Gastrocnemius medialis (tissue), 4 donors: Measurements from ENCODE around the gene PSAT1. TPM values are rescaled to one million over a fixed set of nuclear protein-coding genes. Genes with fewer than 3 reads are reported as not detected.
A peak's percentile ranks its signal among the peaks of the same experiment; 100 is the strongest.

Experiments used
- ATAC-seq, 2 donors: fragments of 150-250 bp; one replicate each; pipeline ENCODE4 v1.9.1; 2016
- DNase-seq, 2 donors: peaks; one replicate each; pipeline ENCODE4 v3.0.0-alpha.2; 2019
- H3K27ac ChIP-seq, 4 donors: fragments of 200-600 bp; sonication (generic); 1 replicate in 1 of 4; 2 replicates in 3 of 4; pipeline ENCODE4 v1.5.1; 2016 to 2018; ENCODE audit warnings: mild to moderate bottlenecking in 2 of 4, moderate library complexity in 1 of 4
- H3K27me3 ChIP-seq, 3 donors: fragments of 200-600 bp; sonication (generic) in 2 of 3; 1 replicate in 1 of 3; 2 replicates in 2 of 3; pipeline versions ENCODE4 v1.5.1 to v1.6.0; 2016 to 2019; ENCODE audit warnings: mild to moderate bottlenecking in 1 of 3, moderate library complexity in 1 of 3
- H3K36me3 ChIP-seq, 2 donors: fragments of 200-600 bp; sonication (generic) in 1 of 2; one replicate each; pipeline ENCODE4 v1.5.1; 2017 to 2018
- H3K4me1 ChIP-seq, 2 donors: fragments of 200-600 bp; sonication (generic) in 1 of 2; one replicate each; pipeline ENCODE4 v1.5.1; 2016 to 2017; ENCODE audit warnings: mild to moderate bottlenecking in 2 of 2
- H3K4me3 ChIP-seq, 4 donors: fragments of 200-600 bp; sonication (generic) in 3 of 4; 1 replicate in 1 of 4; 2 replicates in 3 of 4; pipeline ENCODE4 v1.5.1; 2016 to 2019; ENCODE audit warnings: mild to moderate bottlenecking in 2 of 4
- H3K9me3 ChIP-seq, 3 donors: fragments of 200-600 bp; sonication (generic) in 2 of 3; 1 replicate in 1 of 3; 2 replicates in 2 of 3; pipeline ENCODE4 v1.5.1; 2016 to 2019
- CTCF ChIP-seq, 5 experiments: fragments of 450-650 bp in 3 of 5; fragments of 200-600 bp in 2 of 5; sonication (generic) in 2 of 5; IDR thresholded peaks in 4 of 5; conservative IDR thresholded peaks in 1 of 5; 1 replicate in 4 of 5; 2 replicates in 1 of 5; pipeline ENCODE4 v1.5.1; 2016 to 2019; ENCODE audit warnings: antibody characterized with exemption in 5 of 5, mild to moderate bottlenecking in 3 of 5, moderate library complexity in 3 of 5
- POLR2A ChIP-seq, 2 donors: fragments of 450-650 bp; IDR thresholded peaks; one replicate each; pipeline ENCODE4 v1.6.1; 2017; ENCODE audit warnings: antibody characterized with exemption in 2 of 2, mild to moderate bottlenecking in 2 of 2, moderate library complexity in 2 of 2
- in situ Hi-C, 4 donors: fragments of 200-750 bp; cut with MboI; loops; one replicate each; pipeline versions ENCODE4 v1.15.0 to v1.8.0; 2017; ENCODE audit warnings: low sequenced_read_pairs in 4 of 4
- intact Hi-C: fragments of 100-400 bp; cut with DNase I; formaldehyde crosslinking; loops from one replicate; pipeline ENCODE4 v1.15.1; 2023; ENCODE audit warnings: low total_unique reads
- total RNA-seq, 4 donors: library from RNA; depleted of rRNA; stranded (reverse); fragments of >200 nt; gene quantifications; one replicate each; pipeline versions ENCODE4 v1.1.0 to v1.2.3, GENCODE V29; 2016

The PSAT1 gene
- total RNA-seq, 4 donors from 2014 or later, result 0.33 to 0.52 TPM; not detected in 2

GRCh38 chr9:78294290-78295176 is 2.4 kb upstream of the PSAT1 start:
- peaks cover 12 to 14% of the 10 kb centered on the region in 2 donors for H3K4me1 ChIP-seq
- DNase-seq (no peak), ATAC-seq (no peak)
- H3K27me3 ChIP-seq, result peaks cover 27 to 32% (median 31%) of the 10 kb centered on the region in 3 donors
- H3K36me3 ChIP-seq, result no peaks in the 10 kb centered on the region
- intact Hi-C loops, result no loop called here
- TF ChIP-seq POLR2A (IDR thresholded peaks at IDR 0.05), result no peak
- no peak for TF ChIP-seq CTCF (IDR thresholded peaks at IDR 0.05 in 4 of 5, conservative IDR thresholded peaks at IDR 0.05 in 1 of 5)
- no peak overlapping the region for H3K4me3 ChIP-seq
- H3K9me3 ChIP-seq, result no peaks in the 10 kb centered on the region
- in situ Hi-C loops, result no loop called here
- no peak overlapping the region for H3K27ac ChIP-seq

- intact Hi-C loops, result no loop called here
- Histone ChIP-seq H3K36me3 (no peaks in the 10 kb centered on the region), H3K4me3 (no peak overlapping the region), H3K27ac (no peak overlapping the region), H3K27me3 (peaks cover 34 to 39% (median 37%) of the 10 kb centered on the region in 3 donors), H3K4me1 (peaks cover 12 to 14% of the 10 kb centered on the region in 2 donors), H3K9me3 (no peaks in the 10 kb centered on the region)
- DNase-seq (no peak), ATAC-seq (no peak)
- in situ Hi-C loops, result no loop called here
- TF ChIP-seq CTCF (IDR thresholded peaks at IDR 0.05 in 4 of 5, conservative IDR thresholded peaks at IDR 0.05 in 1 of 5) (no peak), POLR2A (IDR thresholded peaks at IDR 0.05) (no peak)
Measured at GRCh38 chr9:78295177-78295575, 1.7 kb upstream of the PSAT1 start.

- DNase-seq, result no peak
- peaks cover 37 to 44% (median 40%) of the 10 kb centered on the region in 3 donors for H3K27me3 ChIP-seq
- no peaks in the 10 kb centered on the region for H3K9me3 ChIP-seq
- H3K4me1 ChIP-seq, result peaks cover 12 to 14% of the 10 kb centered on the region in 2 donors
- TF ChIP-seq CTCF (IDR thresholded peaks at IDR 0.05 in 4 of 5, conservative IDR thresholded peaks at IDR 0.05 in 1 of 5), result no peak
- TF ChIP-seq POLR2A (IDR thresholded peaks at IDR 0.05), result no peak
- intact Hi-C loops (no loop called here), in situ Hi-C loops (no loop called here)
- H3K27ac ChIP-seq, result no peak overlapping the region
- no peaks in the 10 kb centered on the region for H3K36me3 ChIP-seq
- no peak overlapping the region for H3K4me3 ChIP-seq
- no peak for ATAC-seq
Measured at GRCh38 chr9:78295731-78296130, 1.2 kb upstream of the PSAT1 start.

GRCh38 chr9:78296201-78296892 is 578 bp upstream of the PSAT1 start:
- intact Hi-C loops, result no loop called here
- no peak for ATAC-seq

More at GRCh38 chr9:78296201-78296892, 578 bp upstream of the PSAT1 start:
- in situ Hi-C loops, result no loop called here
- Histone ChIP-seq H3K4me3 (peak overlapping the region; percentile 42 to 64 (median 50)), H3K9me3 (no peaks in the 10 kb centered on the region), H3K4me1 (peaks cover 12 to 14% of the 10 kb centered on the region in 2 donors), H3K27me3 (peaks cover 37 to 44% (median 40%) of the 10 kb centered on the region in 3 donors), H3K36me3 (no peaks in the 10 kb centered on the region), H3K27ac (no peak overlapping the region)
- TF ChIP-seq POLR2A (IDR thresholded peaks at IDR 0.05), result no peak
- TF ChIP-seq CTCF (IDR thresholded peaks at IDR 0.05 in 4 of 5, conservative IDR thresholded peaks at IDR 0.05 in 1 of 5), result no peak
- no peak for DNase-seq
